Adrenal gland (tissue), 5 donors: ENCODE measurements around the gene SLC34A3.

Experiments used
- POLR2A ChIP-seq, 2 donors: fragments of 450-650 bp; IDR thresholded peaks; one replicate each; pipeline ENCODE4 v1.6.1; 2017; ENCODE audit warnings: antibody characterized with exemption in 2 of 2, mild to moderate bottlenecking in 2 of 2, moderate library complexity in 1 of 2
- TF ChIP-seq, protein P1 (sequence below), 6 experiments: fragments of 450-650 bp in 4 of 6; fragments of 200-600 bp in 2 of 6; sonication (generic) in 1 of 6; IDR thresholded peaks; 1 replicate in 5 of 6; 2 replicates in 1 of 6; pipeline versions ENCODE4 v1.5.1 to v1.8.0; 2016 to 2021; ENCODE audit warnings: antibody characterized with exemption in 6 of 6, mild to moderate bottlenecking in 2 of 6, moderate library complexity in 1 of 6
- donor health status: DM: no; HTN: no; CAD: no.

DNA sequence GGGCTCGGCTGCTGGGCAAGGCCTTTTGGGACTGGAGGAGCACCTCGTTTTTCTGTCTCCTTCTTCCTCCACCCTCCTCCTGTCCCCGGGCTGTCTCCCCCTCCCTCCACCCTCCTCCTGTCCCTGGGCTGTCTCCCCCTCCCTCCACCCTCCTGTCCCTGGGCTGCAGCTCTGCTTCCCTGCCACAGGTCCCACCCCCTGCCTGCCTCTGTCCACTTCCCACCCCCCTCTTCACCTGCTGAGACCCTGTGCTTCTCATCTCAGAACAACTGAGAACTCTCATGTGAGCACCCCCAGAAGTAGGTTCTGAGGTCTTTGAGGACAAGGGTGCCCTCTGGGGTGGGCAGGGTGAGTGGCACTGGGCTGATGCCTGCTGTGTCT lies 41.0 kb downstream of the SLC34A3 start:
- TF ChIP-seq POLR2A (IDR thresholded peaks at IDR 0.05), result no peak
- TF ChIP-seq, protein P1, sequence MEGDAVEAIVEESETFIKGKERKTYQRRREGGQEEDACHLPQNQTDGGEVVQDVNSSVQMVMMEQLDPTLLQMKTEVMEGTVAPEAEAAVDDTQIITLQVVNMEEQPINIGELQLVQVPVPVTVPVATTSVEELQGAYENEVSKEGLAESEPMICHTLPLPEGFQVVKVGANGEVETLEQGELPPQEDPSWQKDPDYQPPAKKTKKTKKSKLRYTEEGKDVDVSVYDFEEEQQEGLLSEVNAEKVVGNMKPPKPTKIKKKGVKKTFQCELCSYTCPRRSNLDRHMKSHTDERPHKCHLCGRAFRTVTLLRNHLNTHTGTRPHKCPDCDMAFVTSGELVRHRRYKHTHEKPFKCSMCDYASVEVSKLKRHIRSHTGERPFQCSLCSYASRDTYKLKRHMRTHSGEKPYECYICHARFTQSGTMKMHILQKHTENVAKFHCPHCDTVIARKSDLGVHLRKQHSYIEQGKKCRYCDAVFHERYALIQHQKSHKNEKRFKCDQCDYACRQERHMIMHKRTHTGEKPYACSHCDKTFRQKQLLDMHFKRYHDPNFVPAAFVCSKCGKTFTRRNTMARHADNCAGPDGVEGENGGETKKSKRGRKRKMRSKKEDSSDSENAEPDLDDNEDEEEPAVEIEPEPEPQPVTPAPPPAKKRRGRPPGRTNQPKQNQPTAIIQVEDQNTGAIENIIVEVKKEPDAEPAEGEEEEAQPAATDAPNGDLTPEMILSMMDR (IDR thresholded peaks at IDR 0.05), result no peak
